ENCODE data around the gene MGRN1.

The MGRN1 gene

DNA sequence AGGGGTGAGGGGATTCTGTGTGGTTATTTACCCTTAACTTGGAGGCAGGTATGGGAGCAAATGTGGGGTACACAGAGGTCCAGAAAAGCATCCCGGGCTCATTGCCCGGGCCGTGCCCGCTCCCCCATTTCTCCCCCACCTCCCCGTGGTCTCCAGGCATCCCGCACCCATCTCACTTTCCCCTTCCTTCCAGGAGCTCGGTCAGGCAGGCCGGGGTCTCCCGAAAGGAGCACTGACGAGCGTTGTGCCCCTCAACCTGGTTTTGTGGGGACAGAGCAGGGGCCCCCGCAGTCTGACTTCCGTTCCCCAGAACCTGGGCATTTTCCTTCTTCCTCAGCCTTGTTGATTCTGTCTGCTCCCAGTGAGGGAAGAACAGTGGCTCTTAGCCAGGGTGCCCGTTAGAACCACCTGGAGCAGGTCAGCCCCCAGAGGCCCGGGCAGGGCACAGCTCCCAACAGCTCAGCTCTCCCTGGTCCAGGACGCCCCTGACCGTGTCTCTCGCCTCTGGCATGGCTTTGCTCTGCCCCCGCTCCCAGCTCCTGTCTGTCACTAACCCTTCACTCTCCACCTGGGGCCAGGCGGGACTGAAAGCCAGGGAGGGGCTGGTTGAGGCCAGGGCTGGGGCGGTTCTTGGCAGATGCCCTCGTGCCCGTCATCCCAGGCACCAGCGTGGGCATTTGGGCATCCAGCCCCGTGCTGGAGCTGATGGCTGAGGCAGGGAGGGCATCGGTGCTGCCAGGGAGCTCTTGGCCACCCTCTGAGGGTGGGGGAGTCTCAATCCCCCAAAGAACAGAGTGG is 56.2 kb downstream of the MGRN1 start:
- H3K9me2 ChIP-seq (replicated peaks; ENCODE audit: insufficient read depth, low read length), result no peaks in the 10 kb centered on the region
- H3K79me2 ChIP-seq (ENCODE audit: low read length), result no peaks in the 10 kb centered on the region
- H3K4me2 ChIP-seq (ENCODE audit: low read depth, low read length), result no peak overlapping the region
- H3K4me3 ChIP-seq (ENCODE audit: low read length), result no peak overlapping the region
- H3K36me3 ChIP-seq (replicated peaks; ENCODE audit: insufficient read depth, low read length), result no peaks in the 10 kb centered on the region
- no peaks in the 10 kb centered on the region for H3K4me1 ChIP-seq (ENCODE audit: low read length)
- H4K20me1 ChIP-seq (ENCODE audit: insufficient read depth, low read length), result no peaks in the 10 kb centered on the region
- no peaks in the 10 kb centered on the region for H3F3A ChIP-seq (ENCODE audit: insufficient read depth, low read length)
- no peaks in the 10 kb centered on the region for H3K27me3 ChIP-seq (replicated peaks; ENCODE audit: insufficient read depth, low read length)
- H3K27ac ChIP-seq (ENCODE audit: low read length), result no peak overlapping the region
- H3K9ac ChIP-seq (ENCODE audit: low read length), result no peak overlapping the region
- no peaks in the 10 kb centered on the region for H3K9me3 ChIP-seq (replicated peaks; ENCODE audit: insufficient read depth, low read length)
- H2AFZ ChIP-seq (ENCODE audit: low read length), result no peak overlapping the region
- DNase-seq, result no peak
- no peak for TF ChIP-seq EZH2phosphoT487 (IDR thresholded peaks at IDR 0.05; ENCODE audit: low read length)
- no peak for TF ChIP-seq EZH2 (optimal IDR thresholded peaks at IDR 0.05; ENCODE audit: low read depth, low read length)
- TF ChIP-seq, protein P1, sequence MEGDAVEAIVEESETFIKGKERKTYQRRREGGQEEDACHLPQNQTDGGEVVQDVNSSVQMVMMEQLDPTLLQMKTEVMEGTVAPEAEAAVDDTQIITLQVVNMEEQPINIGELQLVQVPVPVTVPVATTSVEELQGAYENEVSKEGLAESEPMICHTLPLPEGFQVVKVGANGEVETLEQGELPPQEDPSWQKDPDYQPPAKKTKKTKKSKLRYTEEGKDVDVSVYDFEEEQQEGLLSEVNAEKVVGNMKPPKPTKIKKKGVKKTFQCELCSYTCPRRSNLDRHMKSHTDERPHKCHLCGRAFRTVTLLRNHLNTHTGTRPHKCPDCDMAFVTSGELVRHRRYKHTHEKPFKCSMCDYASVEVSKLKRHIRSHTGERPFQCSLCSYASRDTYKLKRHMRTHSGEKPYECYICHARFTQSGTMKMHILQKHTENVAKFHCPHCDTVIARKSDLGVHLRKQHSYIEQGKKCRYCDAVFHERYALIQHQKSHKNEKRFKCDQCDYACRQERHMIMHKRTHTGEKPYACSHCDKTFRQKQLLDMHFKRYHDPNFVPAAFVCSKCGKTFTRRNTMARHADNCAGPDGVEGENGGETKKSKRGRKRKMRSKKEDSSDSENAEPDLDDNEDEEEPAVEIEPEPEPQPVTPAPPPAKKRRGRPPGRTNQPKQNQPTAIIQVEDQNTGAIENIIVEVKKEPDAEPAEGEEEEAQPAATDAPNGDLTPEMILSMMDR (IDR thresholded peaks at IDR 0.05; ENCODE audit: low read length), result no peak

DNA sequence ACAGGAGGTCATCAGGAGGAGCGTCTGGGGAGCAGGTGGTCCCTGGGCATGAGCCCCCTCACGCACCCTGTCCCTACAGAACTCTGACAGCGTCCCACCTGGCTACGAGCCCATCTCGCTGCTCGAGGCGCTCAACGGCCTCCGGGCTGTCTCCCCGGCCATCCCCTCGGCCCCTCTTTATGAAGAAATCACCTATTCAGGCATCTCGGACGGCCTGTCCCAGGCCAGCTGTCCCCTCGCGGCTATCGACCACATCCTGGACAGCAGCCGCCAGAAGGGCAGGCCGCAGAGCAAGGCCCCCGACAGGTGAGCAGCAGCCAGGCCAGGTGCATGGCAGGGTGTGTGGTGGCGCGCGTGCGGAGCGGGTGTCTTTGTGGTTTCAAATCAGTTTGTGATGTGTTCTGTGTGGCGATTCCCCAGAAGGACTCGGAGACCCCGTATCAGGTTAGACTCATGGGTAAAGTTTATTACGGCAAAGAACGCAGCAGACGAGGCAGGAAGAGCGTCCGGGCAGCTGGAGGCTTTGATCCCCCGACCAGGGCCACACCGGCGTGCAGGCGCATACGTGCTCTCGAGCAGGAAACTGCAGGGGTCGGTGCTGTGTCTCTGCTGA is 57.0 kb downstream of the MGRN1 start:
- DNase-seq, result no peak
- no peaks in the 10 kb centered on the region for H3K4me1 ChIP-seq (ENCODE audit: low read length)
- H3F3A ChIP-seq (ENCODE audit: insufficient read depth, low read length), result no peaks in the 10 kb centered on the region
- H3K36me3 ChIP-seq (replicated peaks; ENCODE audit: insufficient read depth, low read length), result no peaks in the 10 kb centered on the region
- no peak overlapping the region for H3K9ac ChIP-seq (ENCODE audit: low read length)
- no peak overlapping the region for H3K4me2 ChIP-seq (ENCODE audit: low read depth, low read length)
- H3K79me2 ChIP-seq (ENCODE audit: low read length), result no peaks in the 10 kb centered on the region
- no peak overlapping the region for H3K27ac ChIP-seq (ENCODE audit: low read length)
- no peaks in the 10 kb centered on the region for H3K9me3 ChIP-seq (replicated peaks; ENCODE audit: insufficient read depth, low read length)
- no peaks in the 10 kb centered on the region for H3K9me2 ChIP-seq (replicated peaks; ENCODE audit: insufficient read depth, low read length)
- no peak overlapping the region for H3K4me3 ChIP-seq (ENCODE audit: low read length)
- H2AFZ ChIP-seq (ENCODE audit: low read length), result no peak overlapping the region
- H3K27me3 ChIP-seq (replicated peaks; ENCODE audit: insufficient read depth, low read length), result no peaks in the 10 kb centered on the region
- H4K20me1 ChIP-seq (ENCODE audit: insufficient read depth, low read length), result no peaks in the 10 kb centered on the region
- TF ChIP-seq, protein P1 (IDR thresholded peaks at IDR 0.05; ENCODE audit: low read length), result no peak
- TF ChIP-seq EZH2 (optimal IDR thresholded peaks at IDR 0.05; ENCODE audit: low read depth, low read length) (no peak), EZH2phosphoT487 (IDR thresholded peaks at IDR 0.05; ENCODE audit: low read length) (no peak)

DNA sequence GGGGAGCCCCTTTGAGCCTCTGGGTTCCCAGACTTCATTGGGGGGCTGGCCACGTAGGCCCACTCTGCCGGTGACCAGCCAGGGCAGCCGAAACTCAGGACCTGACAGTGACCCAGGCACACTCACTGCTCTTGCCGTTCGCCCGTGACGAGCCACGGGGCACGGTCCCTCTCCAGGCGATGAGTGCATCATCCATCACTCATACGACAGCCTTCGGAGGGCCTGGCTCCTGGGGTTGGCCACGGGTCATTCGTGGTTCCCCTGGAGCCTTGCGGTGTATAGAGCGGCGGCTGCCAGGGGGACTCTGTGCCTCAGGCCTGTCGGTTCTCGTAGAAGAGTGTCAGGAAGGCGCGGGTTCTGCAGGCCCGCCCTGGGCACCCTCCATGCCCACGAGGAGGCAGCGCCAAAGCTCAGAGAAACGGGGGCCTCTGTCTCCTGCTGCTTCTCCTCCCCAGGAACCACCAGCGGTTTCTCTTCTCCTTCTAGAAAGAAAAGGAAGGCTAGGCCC is 57.5 kb downstream of the MGRN1 start:
- no peaks in the 10 kb centered on the region for H3F3A ChIP-seq (ENCODE audit: insufficient read depth, low read length)
- H3K4me1 ChIP-seq (ENCODE audit: low read length), result no peaks in the 10 kb centered on the region
- TF ChIP-seq EZH2 (optimal IDR thresholded peaks at IDR 0.05; ENCODE audit: low read depth, low read length) (no peak), EZH2phosphoT487 (IDR thresholded peaks at IDR 0.05; ENCODE audit: low read length) (no peak)
- TF ChIP-seq, protein P1 (IDR thresholded peaks at IDR 0.05; ENCODE audit: low read length), result no peak
- H4K20me1 ChIP-seq (ENCODE audit: insufficient read depth, low read length), result no peaks in the 10 kb centered on the region
- H3K4me2 ChIP-seq (ENCODE audit: low read depth, low read length), result no peak overlapping the region
- no peaks in the 10 kb centered on the region for H3K27me3 ChIP-seq (replicated peaks; ENCODE audit: insufficient read depth, low read length)
- H3K9ac ChIP-seq (ENCODE audit: low read length), result no peak overlapping the region
- no peak overlapping the region for H3K4me3 ChIP-seq (ENCODE audit: low read length)
- no peaks in the 10 kb centered on the region for H3K9me2 ChIP-seq (replicated peaks; ENCODE audit: insufficient read depth, low read length)
- H2AFZ ChIP-seq (ENCODE audit: low read length), result no peak overlapping the region
- H3K79me2 ChIP-seq (ENCODE audit: low read length), result no peaks in the 10 kb centered on the region
- H3K9me3 ChIP-seq (replicated peaks; ENCODE audit: insufficient read depth, low read length), result no peaks in the 10 kb centered on the region
- H3K27ac ChIP-seq (ENCODE audit: low read length), result no peak overlapping the region
- DNase-seq, result no peak
- H3K36me3 ChIP-seq (replicated peaks; ENCODE audit: insufficient read depth, low read length), result no peaks in the 10 kb centered on the region

All from MM.1S (cell line).